Adrenal gland (tissue), 5 donors: ENCODE measurements around the gene PLEKHO2.

Experiments used
- POLR2A ChIP-seq, 2 donors: fragments of 450-650 bp; IDR thresholded peaks; one replicate each; pipeline ENCODE4 v1.6.1; 2017; ENCODE audit warnings: antibody characterized with exemption in 2 of 2, mild to moderate bottlenecking in 2 of 2, moderate library complexity in 1 of 2
- TF ChIP-seq, protein P1 (sequence below), 6 experiments: fragments of 450-650 bp in 4 of 6; fragments of 200-600 bp in 2 of 6; sonication (generic) in 1 of 6; IDR thresholded peaks; 1 replicate in 5 of 6; 2 replicates in 1 of 6; pipeline versions ENCODE4 v1.5.1 to v1.8.0; 2016 to 2021; ENCODE audit warnings: antibody characterized with exemption in 6 of 6, mild to moderate bottlenecking in 2 of 6, moderate library complexity in 1 of 6
- donor health status: DM: no; HTN: no; CAD: no.

DNA sequence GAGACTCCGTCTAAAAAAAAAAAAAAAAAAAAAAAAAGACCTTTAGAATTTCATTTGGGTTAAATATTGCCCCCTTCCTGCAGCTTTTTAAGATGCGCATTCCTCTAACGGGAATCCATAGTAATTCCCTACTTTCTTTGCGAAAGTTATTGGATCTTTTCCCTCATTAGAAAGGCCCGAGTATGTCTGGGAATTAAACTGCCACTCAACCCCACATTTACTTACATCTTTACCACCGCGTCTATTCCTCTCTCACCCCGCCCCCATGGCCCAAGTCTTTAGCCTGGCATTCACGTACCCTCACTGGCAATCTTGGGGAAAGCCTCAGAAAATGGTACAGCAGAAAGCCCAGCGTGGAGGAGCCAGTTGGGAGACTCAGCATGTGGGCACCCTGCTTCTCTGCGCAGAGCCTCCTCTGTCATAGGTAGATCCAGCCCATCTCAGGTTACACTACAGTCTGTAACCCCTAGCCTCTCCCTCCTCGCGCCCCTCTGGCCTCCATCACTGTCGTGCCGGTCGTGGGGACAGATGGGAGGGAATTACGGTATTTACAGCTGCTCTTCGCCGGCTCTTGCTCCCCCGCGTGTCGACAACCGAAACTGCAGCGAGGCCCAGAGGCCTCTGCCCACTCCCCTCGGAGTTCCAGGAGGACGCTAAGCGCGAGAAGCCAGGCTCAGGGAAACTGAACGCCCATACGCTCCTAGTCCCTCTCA, 63.6 kb downstream of the PLEKHO2 start:
- TF ChIP-seq, protein P1, sequence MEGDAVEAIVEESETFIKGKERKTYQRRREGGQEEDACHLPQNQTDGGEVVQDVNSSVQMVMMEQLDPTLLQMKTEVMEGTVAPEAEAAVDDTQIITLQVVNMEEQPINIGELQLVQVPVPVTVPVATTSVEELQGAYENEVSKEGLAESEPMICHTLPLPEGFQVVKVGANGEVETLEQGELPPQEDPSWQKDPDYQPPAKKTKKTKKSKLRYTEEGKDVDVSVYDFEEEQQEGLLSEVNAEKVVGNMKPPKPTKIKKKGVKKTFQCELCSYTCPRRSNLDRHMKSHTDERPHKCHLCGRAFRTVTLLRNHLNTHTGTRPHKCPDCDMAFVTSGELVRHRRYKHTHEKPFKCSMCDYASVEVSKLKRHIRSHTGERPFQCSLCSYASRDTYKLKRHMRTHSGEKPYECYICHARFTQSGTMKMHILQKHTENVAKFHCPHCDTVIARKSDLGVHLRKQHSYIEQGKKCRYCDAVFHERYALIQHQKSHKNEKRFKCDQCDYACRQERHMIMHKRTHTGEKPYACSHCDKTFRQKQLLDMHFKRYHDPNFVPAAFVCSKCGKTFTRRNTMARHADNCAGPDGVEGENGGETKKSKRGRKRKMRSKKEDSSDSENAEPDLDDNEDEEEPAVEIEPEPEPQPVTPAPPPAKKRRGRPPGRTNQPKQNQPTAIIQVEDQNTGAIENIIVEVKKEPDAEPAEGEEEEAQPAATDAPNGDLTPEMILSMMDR (IDR thresholded peaks at IDR 0.05), result peak; percentile 70 to 88 (median 82)
- no peak for TF ChIP-seq POLR2A (IDR thresholded peaks at IDR 0.05)
